ENCODE measurements around the gene MSH3.
"Not testable (repeated sequence)": the region's sequence is repeated elsewhere in the genome, so short reads cannot be mapped to it uniquely, and the experiment has no call there.

The MSH3 gene

DNA sequence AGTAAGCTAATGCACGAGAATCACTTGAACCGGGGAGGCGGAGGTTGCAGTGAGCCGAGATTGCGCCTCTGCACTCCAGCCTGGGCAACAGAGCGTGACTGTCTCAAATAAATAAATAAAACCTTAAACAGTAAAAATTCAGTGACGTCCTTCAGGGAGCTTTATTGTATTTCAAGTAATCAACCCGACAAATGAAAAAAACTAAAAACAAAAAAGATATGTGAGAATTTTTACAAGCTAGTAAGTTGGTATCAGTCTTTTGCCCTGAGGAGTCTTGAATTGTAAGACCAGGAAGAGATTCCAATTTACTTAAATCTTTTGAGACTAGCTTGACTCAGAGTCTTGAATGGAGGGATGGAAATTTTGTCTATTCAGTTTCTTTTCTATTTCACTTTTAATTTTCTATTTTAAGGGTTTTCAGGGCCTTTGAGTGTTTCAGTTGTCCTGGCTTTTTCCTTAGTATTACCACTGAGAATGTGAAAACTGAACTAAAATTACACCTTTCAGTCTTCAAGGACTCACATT lies 126.4 kb downstream of the MSH3 start:
- no peaks in the 10 kb centered on the region for H3F3A ChIP-seq (ENCODE audit: insufficient read depth, low read length)
- H3K36me3 ChIP-seq (replicated peaks; ENCODE audit: insufficient read depth, low read length), result no peaks in the 10 kb centered on the region; the same call in 1 of the 2 replicates
- DNase-seq, result no peak
- H3K9ac ChIP-seq (ENCODE audit: low read length), result no peak overlapping the region
- H4K20me1 ChIP-seq (ENCODE audit: insufficient read depth, low read length), result no peaks in the 10 kb centered on the region
- H3K27me3 ChIP-seq (replicated peaks; ENCODE audit: insufficient read depth, low read length), result no peaks in the 10 kb centered on the region
- H2AFZ ChIP-seq (ENCODE audit: low read length), result no peak overlapping the region
- no peak for TF ChIP-seq EZH2 (optimal IDR thresholded peaks at IDR 0.05; ENCODE audit: low read depth, low read length)
- no peak for TF ChIP-seq EZH2phosphoT487 (IDR thresholded peaks at IDR 0.05; ENCODE audit: low read length)
- H3K9me3 ChIP-seq (replicated peaks; ENCODE audit: insufficient read depth, low read length), result no peaks in the 10 kb centered on the region
- H3K4me3 ChIP-seq (ENCODE audit: low read length), result no peak overlapping the region
- no peaks in the 10 kb centered on the region for H3K79me2 ChIP-seq (ENCODE audit: low read length)
- H3K9me2 ChIP-seq (replicated peaks; ENCODE audit: insufficient read depth, low read length), result no peaks in the 10 kb centered on the region
- H3K4me1 ChIP-seq (ENCODE audit: low read length), result no peaks in the 10 kb centered on the region
- no peak overlapping the region for H3K27ac ChIP-seq (ENCODE audit: low read length)
- no peak overlapping the region for H3K4me2 ChIP-seq (ENCODE audit: low read depth, low read length)

- no peak overlapping the region for H3K4me3 ChIP-seq (ENCODE audit: low read length)
- no peaks in the 10 kb centered on the region for H4K20me1 ChIP-seq (ENCODE audit: insufficient read depth, low read length)
- no peaks in the 10 kb centered on the region for H3K9me3 ChIP-seq (replicated peaks; ENCODE audit: insufficient read depth, low read length)
- H3K9ac ChIP-seq (ENCODE audit: low read length), result no peak overlapping the region
- H3K4me2 ChIP-seq (ENCODE audit: low read depth, low read length), result no peak overlapping the region
- no peaks in the 10 kb centered on the region for H3K27me3 ChIP-seq (replicated peaks; ENCODE audit: insufficient read depth, low read length)
- H3K27ac ChIP-seq (ENCODE audit: low read length), result no peak overlapping the region
- no peaks in the 10 kb centered on the region for H3K4me1 ChIP-seq (ENCODE audit: low read length)
- H3K9me2 ChIP-seq (replicated peaks; ENCODE audit: insufficient read depth, low read length), result no peaks in the 10 kb centered on the region
- H3F3A ChIP-seq (ENCODE audit: insufficient read depth, low read length), result no peaks in the 10 kb centered on the region
- no peak for TF ChIP-seq EZH2 (optimal IDR thresholded peaks at IDR 0.05; ENCODE audit: low read depth, low read length)
- no peak for TF ChIP-seq EZH2phosphoT487 (IDR thresholded peaks at IDR 0.05; ENCODE audit: low read length)
- no peak for TF ChIP-seq CTCF (IDR thresholded peaks at IDR 0.05; ENCODE audit: low read length)
- DNase-seq, result no peak
- H3K79me2 ChIP-seq (ENCODE audit: low read length), result no peaks in the 10 kb centered on the region
- H3K36me3 ChIP-seq (replicated peaks; ENCODE audit: insufficient read depth, low read length), result no peaks in the 10 kb centered on the region; the same call in 1 of the 2 replicates
- no peak overlapping the region for H2AFZ ChIP-seq (ENCODE audit: low read length)
Measured at GRCh38 chr5:80781356-80781755, 126.9 kb downstream of the MSH3 start.

DNA sequence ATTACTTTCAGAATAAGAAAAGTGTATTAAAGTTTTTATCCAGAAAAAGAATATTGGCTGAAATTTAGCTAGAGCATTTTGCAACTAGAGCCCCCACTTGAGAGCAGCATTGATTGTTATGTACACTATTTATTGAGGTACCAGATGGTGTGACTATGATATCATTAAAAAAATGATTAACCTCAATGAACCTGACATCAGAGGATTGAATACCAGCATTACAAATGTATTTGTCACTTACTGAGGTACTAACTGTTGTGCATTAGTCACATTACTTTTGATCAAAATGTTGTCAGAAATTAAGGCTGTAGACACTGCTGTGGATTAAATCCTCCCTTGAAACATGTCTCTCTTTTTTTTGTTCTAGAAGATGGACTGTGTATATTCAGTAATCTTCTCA lies 128.2 kb downstream of the MSH3 start:
- no peak for TF ChIP-seq CTCF (IDR thresholded peaks at IDR 0.05; ENCODE audit: low read length)
- no peak for TF ChIP-seq EZH2phosphoT487 (IDR thresholded peaks at IDR 0.05; ENCODE audit: low read length)
- no peak for TF ChIP-seq EZH2 (optimal IDR thresholded peaks at IDR 0.05; ENCODE audit: low read depth, low read length)
- Histone ChIP-seq H3K27ac (ENCODE audit: low read length) (no peak overlapping the region), H2AFZ (ENCODE audit: low read length) (no peak overlapping the region), H3F3A (ENCODE audit: insufficient read depth, low read length) (no peaks in the 10 kb centered on the region), H3K9me2 (replicated peaks; ENCODE audit: insufficient read depth, low read length) (no peaks in the 10 kb centered on the region), H4K20me1 (ENCODE audit: insufficient read depth, low read length) (no peaks in the 10 kb centered on the region), H3K27me3 (replicated peaks; ENCODE audit: insufficient read depth, low read length) (no peaks in the 10 kb centered on the region), H3K79me2 (ENCODE audit: low read length) (no peaks in the 10 kb centered on the region), H3K4me3 (ENCODE audit: low read length) (no peak overlapping the region), H3K4me1 (ENCODE audit: low read length) (no peaks in the 10 kb centered on the region), H3K4me2 (ENCODE audit: low read depth, low read length) (no peak overlapping the region), H3K36me3 (replicated peaks; ENCODE audit: insufficient read depth, low read length) (no peaks in the 10 kb centered on the region), H3K9me3 (replicated peaks; ENCODE audit: insufficient read depth, low read length) (no peaks in the 10 kb centered on the region), H3K9ac (ENCODE audit: low read length) (no peak overlapping the region)
- no peak for DNase-seq

GRCh38 chr5:80783751-80784150 lies 129.3 kb downstream of the MSH3 start:
- not testable (repeated sequence) for H3K36me3 ChIP-seq (replicated peaks; ENCODE audit: insufficient read depth, low read length); DNase-seq; H3K79me2 ChIP-seq (ENCODE audit: low read length); H3F3A ChIP-seq (ENCODE audit: insufficient read depth, low read length); H2AFZ ChIP-seq (ENCODE audit: low read length); H3K27me3 ChIP-seq (replicated peaks; ENCODE audit: insufficient read depth, low read length); H3K4me1 ChIP-seq (ENCODE audit: low read length); H3K9me2 ChIP-seq (replicated peaks; ENCODE audit: insufficient read depth, low read length); H3K4me3 ChIP-seq (ENCODE audit: low read length); H4K20me1 ChIP-seq (ENCODE audit: insufficient read depth, low read length); H3K9ac ChIP-seq (ENCODE audit: low read length); H3K4me2 ChIP-seq (ENCODE audit: low read depth, low read length); H3K9me3 ChIP-seq (replicated peaks; ENCODE audit: insufficient read depth, low read length); H3K27ac ChIP-seq (ENCODE audit: low read length)
